ENCODE results near the gene SF3A2. TPM values are rescaled to one million over a fixed set of nuclear protein-coding genes. Genes with fewer than 3 reads are reported as not detected.

SF3A2 gene
- total and polyA plus RNA-seq, 2 experiments from 2014 or later = 21.2 to 75.3 TPM

DNA sequence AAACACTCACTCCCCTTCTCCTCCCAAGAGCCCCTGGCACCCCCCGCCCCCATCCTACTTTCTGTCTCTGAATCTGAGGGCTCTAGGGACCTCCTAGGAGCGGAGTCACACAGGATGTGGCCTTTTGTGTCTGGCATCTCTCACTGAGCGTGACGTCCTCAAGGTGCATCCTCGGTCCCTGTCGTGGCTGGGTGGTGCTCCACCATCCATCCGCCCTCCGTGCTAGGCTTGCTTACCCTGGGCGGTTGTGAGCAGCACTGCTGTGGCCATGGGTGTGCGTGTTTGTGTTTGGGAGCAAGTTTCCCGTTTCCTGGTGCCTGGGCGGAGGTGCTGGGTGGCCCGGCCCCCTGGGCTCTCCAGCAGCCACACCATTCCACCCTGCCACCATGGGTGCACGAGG, 12.7 kb upstream of the SF3A2 start:
- Histone ChIP-seq H3K9me3 (ENCODE audit: low read depth) (no peaks in the 10 kb centered on the region), H3K79me2 (no peaks in the 10 kb centered on the region), H3K9me2 (replicated peaks; ENCODE audit: insufficient read depth) (no peaks in the 10 kb centered on the region), H3K4me1 (ENCODE audit: insufficient read depth) (no peaks in the 10 kb centered on the region), H3K27ac (no peak overlapping the region), H3K4me2 (no peak overlapping the region), H3K27me3 (no peaks in the 10 kb centered on the region), H3K4me3 (no peak overlapping the region), H2AFZ (no peak overlapping the region), H4K20me1 (ENCODE audit: insufficient read depth, poor library complexity, severe bottlenecking) (no peaks in the 10 kb centered on the region), H3K36me3 (replicated peaks; ENCODE audit: insufficient read depth, low read depth) (no peaks in the 10 kb centered on the region)
- no peak for TF ChIP-seq EZH2 (IDR thresholded peaks at IDR 0.05; ENCODE audit: borderline replicate concordance)
- TF ChIP-seq, protein P1, sequence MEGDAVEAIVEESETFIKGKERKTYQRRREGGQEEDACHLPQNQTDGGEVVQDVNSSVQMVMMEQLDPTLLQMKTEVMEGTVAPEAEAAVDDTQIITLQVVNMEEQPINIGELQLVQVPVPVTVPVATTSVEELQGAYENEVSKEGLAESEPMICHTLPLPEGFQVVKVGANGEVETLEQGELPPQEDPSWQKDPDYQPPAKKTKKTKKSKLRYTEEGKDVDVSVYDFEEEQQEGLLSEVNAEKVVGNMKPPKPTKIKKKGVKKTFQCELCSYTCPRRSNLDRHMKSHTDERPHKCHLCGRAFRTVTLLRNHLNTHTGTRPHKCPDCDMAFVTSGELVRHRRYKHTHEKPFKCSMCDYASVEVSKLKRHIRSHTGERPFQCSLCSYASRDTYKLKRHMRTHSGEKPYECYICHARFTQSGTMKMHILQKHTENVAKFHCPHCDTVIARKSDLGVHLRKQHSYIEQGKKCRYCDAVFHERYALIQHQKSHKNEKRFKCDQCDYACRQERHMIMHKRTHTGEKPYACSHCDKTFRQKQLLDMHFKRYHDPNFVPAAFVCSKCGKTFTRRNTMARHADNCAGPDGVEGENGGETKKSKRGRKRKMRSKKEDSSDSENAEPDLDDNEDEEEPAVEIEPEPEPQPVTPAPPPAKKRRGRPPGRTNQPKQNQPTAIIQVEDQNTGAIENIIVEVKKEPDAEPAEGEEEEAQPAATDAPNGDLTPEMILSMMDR (IDR thresholded peaks at IDR 0.05; ENCODE audit: poor library complexity) = no peak
- TF ChIP-seq EZH2phosphoT487 (IDR thresholded peaks at IDR 0.05; ENCODE audit: low read depth, severe bottlenecking, unreplicated experiment) = no peak
- 96% methylated on average over 14 of the region's 14 CpGs for WGBS (ENCODE audit: low lambda C conversion rate, missing lambda C conversion rate)
- DNase-seq (ENCODE audit: low spot score) = no peak

DNA sequence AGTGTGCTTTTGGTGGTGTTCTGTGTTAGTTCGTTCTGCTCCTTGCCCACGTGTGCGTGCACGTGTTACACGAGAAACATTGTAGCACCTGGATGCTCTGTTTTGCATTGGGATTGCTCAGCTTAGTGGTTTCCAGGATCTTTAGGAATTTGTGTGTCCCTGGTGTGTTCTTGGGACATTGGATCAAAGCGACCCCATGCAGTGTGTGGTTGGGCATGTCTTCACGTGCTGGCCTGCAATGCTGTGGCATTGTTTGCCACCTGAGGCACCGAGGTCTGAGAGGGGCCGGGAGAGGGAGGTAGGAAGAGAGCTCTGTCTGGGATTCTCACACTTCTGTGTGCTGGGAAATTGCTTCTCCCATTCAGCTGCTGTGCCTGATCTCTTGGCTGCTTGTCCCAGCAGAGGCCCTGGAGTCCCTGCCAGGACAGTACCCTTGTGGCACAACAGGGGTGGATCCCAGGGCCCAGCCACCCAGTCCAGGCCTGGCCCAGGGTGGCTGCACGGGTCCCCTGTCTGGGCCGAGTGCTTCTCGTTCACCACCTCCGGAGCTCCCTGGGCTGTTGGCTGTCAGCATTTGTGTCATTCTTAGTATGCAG, 11.8 kb upstream of the SF3A2 start:
- DNase-seq (ENCODE audit: low spot score) = no peak
- no peaks in the 10 kb centered on the region for H3K9me2 ChIP-seq (replicated peaks; ENCODE audit: insufficient read depth)
- no peaks in the 10 kb centered on the region for H3K36me3 ChIP-seq (replicated peaks; ENCODE audit: insufficient read depth, low read depth)
- H3K27me3 ChIP-seq = no peaks in the 10 kb centered on the region
- no peak overlapping the region for H3K4me2 ChIP-seq
- no peaks in the 10 kb centered on the region for H4K20me1 ChIP-seq (ENCODE audit: insufficient read depth, poor library complexity, severe bottlenecking)
- TF ChIP-seq, protein P1 (IDR thresholded peaks at IDR 0.05; ENCODE audit: poor library complexity) = no peak
- TF ChIP-seq EZH2 (IDR thresholded peaks at IDR 0.05; ENCODE audit: borderline replicate concordance) (no peak), EZH2phosphoT487 (IDR thresholded peaks at IDR 0.05; ENCODE audit: low read depth, severe bottlenecking, unreplicated experiment) (no peak)
- H3K4me3 ChIP-seq = no peak overlapping the region
- WGBS (ENCODE audit: low lambda C conversion rate, missing lambda C conversion rate) = 90% methylated on average over 13 of the region's 13 CpGs
- no peaks in the 10 kb centered on the region for H3K4me1 ChIP-seq (ENCODE audit: insufficient read depth)
- H2AFZ ChIP-seq = no peak overlapping the region
- no peaks in the 10 kb centered on the region for H3K9me3 ChIP-seq (ENCODE audit: low read depth)
- H3K79me2 ChIP-seq = no peaks in the 10 kb centered on the region
- no peak overlapping the region for H3K27ac ChIP-seq

DNA sequence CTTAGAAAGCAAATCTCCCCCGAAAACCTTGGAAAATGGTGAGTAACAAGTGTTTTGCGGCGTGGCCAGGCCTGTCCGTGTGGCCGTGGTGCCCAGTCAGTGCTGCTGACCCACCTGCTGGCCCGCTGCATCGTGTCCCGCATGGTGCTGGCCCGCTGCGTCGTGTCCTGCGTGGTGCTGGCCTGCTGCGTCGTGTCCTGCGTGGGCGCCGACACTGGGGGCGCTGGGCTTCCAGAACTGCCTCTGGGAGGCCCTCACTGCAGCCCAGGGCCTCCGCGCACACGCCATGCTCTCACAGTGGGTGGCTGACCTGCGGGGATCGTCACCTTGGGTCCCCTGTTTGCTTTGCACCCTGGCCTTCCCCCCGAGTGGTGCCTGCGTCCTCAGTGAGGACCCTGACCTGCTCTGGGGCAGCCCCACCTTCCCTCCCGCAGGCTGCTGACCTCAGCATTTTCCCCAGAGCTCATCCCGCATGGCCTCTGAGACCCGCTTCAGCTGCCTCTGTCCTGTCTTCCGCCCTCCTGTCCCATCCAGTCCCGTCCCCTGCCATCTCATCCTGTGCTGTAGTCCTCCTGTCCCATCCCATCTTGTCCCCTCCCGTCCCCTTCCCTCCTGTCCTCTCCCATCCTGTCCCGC, 11.1 kb upstream of the SF3A2 start:
- no peaks in the 10 kb centered on the region for H3K79me2 ChIP-seq
- H2AFZ ChIP-seq = no peak overlapping the region
- no peaks in the 10 kb centered on the region for H3K36me3 ChIP-seq (replicated peaks; ENCODE audit: insufficient read depth, low read depth)
- no peaks in the 10 kb centered on the region for H3K4me1 ChIP-seq (ENCODE audit: insufficient read depth)
- H3K27ac ChIP-seq = no peak overlapping the region
- no peak for DNase-seq (ENCODE audit: low spot score)
- TF ChIP-seq, protein P1 (IDR thresholded peaks at IDR 0.05; ENCODE audit: poor library complexity) = no peak
- TF ChIP-seq EZH2phosphoT487 (IDR thresholded peaks at IDR 0.05; ENCODE audit: low read depth, severe bottlenecking, unreplicated experiment) = no peak
- no peak for TF ChIP-seq EZH2 (IDR thresholded peaks at IDR 0.05; ENCODE audit: borderline replicate concordance)
- H3K9me2 ChIP-seq (replicated peaks; ENCODE audit: insufficient read depth) = no peaks in the 10 kb centered on the region
- H3K9me3 ChIP-seq (ENCODE audit: low read depth) = no peaks in the 10 kb centered on the region
- 98% methylated on average over 32 of the region's 32 CpGs for WGBS (ENCODE audit: low lambda C conversion rate, missing lambda C conversion rate)
- no peak overlapping the region for H3K4me2 ChIP-seq
- no peak overlapping the region for H3K4me3 ChIP-seq
- no peaks in the 10 kb centered on the region for H3K27me3 ChIP-seq
- no peaks in the 10 kb centered on the region for H4K20me1 ChIP-seq (ENCODE audit: insufficient read depth, poor library complexity, severe bottlenecking)

Data from hepatocyte (in vitro differentiated cells).